GM23338 (cell line): ENCODE measurements around the gene PIGS. TPM values are rescaled to one million over a fixed set of nuclear protein-coding genes. Genes with fewer than 3 reads are reported as not detected.

Experiments used
- ATAC-seq: fragments of 200-7000 bp; cut with Tn5 transposase; 3 replicates; pipeline ENCODE4 v1.9.1; 2020
- DNase-seq: peaks from one replicate; pipeline ENCODE4 v3.0.0-alpha.2; 2015; ENCODE audit warnings: low spot score
- H2AFZ ChIP-seq: fragments of 200-600 bp; sonication (generic); 2 replicates; pipeline ENCODE4 v1.8.0; 2016; ENCODE audit warnings: antibody characterized with exemption, mild to moderate bottlenecking, moderate library complexity
- H3F3A ChIP-seq: fragments of 200-600 bp; sonication (generic); replicated peaks from 2 replicates; pipeline ENCODE4 v1.8.0; 2017; ENCODE audit warnings: antibody characterized with exemption, mixed run types, low read depth
- H3K27ac ChIP-seq: fragments of 200-600 bp; sonication (generic); 2 replicates; pipeline ENCODE4 v1.6.1; 2016; ENCODE audit warnings: low read depth
- H3K27me3 ChIP-seq: fragments of 200-600 bp; sonication (generic); 2 replicates; pipeline ENCODE4 v1.8.0; 2016; ENCODE audit warnings: mild to moderate bottlenecking, mixed run types, moderate library complexity; ENCODE audit not compliant: insufficient read depth
- H3K36me3 ChIP-seq: fragments of 200-600 bp; sonication (generic); 2 replicates; pipeline ENCODE4 v1.8.0; 2016; ENCODE audit warnings: mild to moderate bottlenecking; ENCODE audit not compliant: insufficient read depth
- H3K4me1 ChIP-seq: fragments of 200-600 bp; sonication (generic); 2 replicates; pipeline ENCODE4 v1.8.0; 2016; ENCODE audit warnings: mild to moderate bottlenecking, moderate library complexity; ENCODE audit not compliant: insufficient read depth
- H3K4me2 ChIP-seq: fragments of 200-600 bp; sonication (generic); 2 replicates; pipeline ENCODE4 v1.7.1; 2017; ENCODE audit warnings: mixed run types
- H3K4me3 ChIP-seq: fragments of 200-600 bp; sonication (generic); 2 replicates; pipeline ENCODE4 v1.6.1; 2016; ENCODE audit warnings: mixed run types
- H3K79me2 ChIP-seq: fragments of 200-600 bp; sonication (generic); replicated peaks from 2 replicates; pipeline ENCODE4 v1.8.0; 2017; ENCODE audit warnings: mild to moderate bottlenecking; ENCODE audit not compliant: insufficient read depth
- H3K9me2 ChIP-seq: fragments of 200-600 bp; sonication (generic); 2 replicates; pipeline ENCODE4 v1.8.0; 2017; ENCODE audit not compliant: insufficient read depth
- H4K20me1 ChIP-seq: fragments of 200-600 bp; sonication (generic); replicated peaks from 2 replicates; pipeline ENCODE4 v1.8.0; 2017; ENCODE audit warnings: mild to moderate bottlenecking; ENCODE audit not compliant: insufficient read depth
- H3K27ac Mint-ChIP-seq: 2 replicates; pipeline ENCODE4 v1.8.0; 2020; ENCODE audit warnings: inconsistent platforms, mild to moderate bottlenecking, moderate library complexity, mixed read lengths
- H3K27me3 Mint-ChIP-seq: 3 replicates; pipeline ENCODE4 v1.8.0; 2022; ENCODE audit warnings: low read depth, mild to moderate bottlenecking, moderate library complexity, mixed read lengths, inconsistent platforms; ENCODE audit not compliant: insufficient read depth, poor library complexity
- H3K36me3 Mint-ChIP-seq: 3 replicates; pipeline ENCODE4 v1.8.0; 2021; ENCODE audit warnings: low read depth, mild to moderate bottlenecking, inconsistent platforms, moderate library complexity, mixed read lengths
- H3K4me1 Mint-ChIP-seq: 3 replicates; pipeline ENCODE4 v1.8.0; 2020; ENCODE audit warnings: mild to moderate bottlenecking, inconsistent platforms, mixed read lengths
- H3K4me3 Mint-ChIP-seq: 3 replicates; pipeline ENCODE4 v1.8.0; 2021; ENCODE audit warnings: moderate library complexity, mild to moderate bottlenecking, inconsistent platforms, mixed read lengths
- H3K9me3 Mint-ChIP-seq: 3 replicates; pipeline ENCODE4 v1.8.0; 2020; ENCODE audit warnings: moderate library complexity, mild to moderate bottlenecking, inconsistent platforms, mixed read lengths
- CREB1 ChIP-seq: fragments of 250-450 bp; sonication (Bioruptor Pico); IDR thresholded peaks from 2 replicates; pipeline ENCODE4 v1.5.0; 2020; ENCODE audit warnings: low read depth, mild to moderate bottlenecking, moderate library complexity
- CTCF ChIP-seq, 2 experiments: fragments of 200-600 bp in 1 of 2; sonication (generic) in 1 of 2; conservative IDR thresholded peaks; 2 replicates each; pipeline versions ENCODE4 v1.5.1 to v1.6.1; 2016 to 2017; ENCODE audit warnings: antibody characterized with exemption in 2 of 2, low read depth in 2 of 2, mild to moderate bottlenecking in 2 of 2, moderate library complexity in 1 of 2
- ETS1 ChIP-seq: IDR thresholded peaks from 2 replicates; pipeline ENCODE4 v1.6.1; 2016; ENCODE audit warnings: antibody characterized with exemption
- EZH2 ChIP-seq: fragments of 200-600 bp; sonication (generic); IDR thresholded peaks from one replicate; pipeline ENCODE4 v1.8.0; 2017; ENCODE audit warnings: antibody characterized with exemption, mild to moderate bottlenecking, low read depth; ENCODE audit not compliant: unreplicated experiment
- EZH2phosphoT487 ChIP-seq: fragments of 200-600 bp; sonication (generic); IDR thresholded peaks from one replicate; pipeline ENCODE4 v1.8.1; 2018; ENCODE audit warnings: antibody characterized with exemption; ENCODE audit not compliant: unreplicated experiment
- JUNB ChIP-seq: IDR thresholded peaks from one replicate; pipeline ENCODE4 v1.6.1; 2016; ENCODE audit warnings: antibody characterized with exemption; ENCODE audit not compliant: unreplicated experiment
- NANOG ChIP-seq: IDR thresholded peaks from 2 replicates; pipeline ENCODE4 v1.6.1; 2016; ENCODE audit warnings: antibody characterized with exemption, borderline replicate concordance
- STAT1 ChIP-seq: IDR thresholded peaks from one replicate; pipeline ENCODE4 v1.6.1; 2016; ENCODE audit warnings: antibody characterized with exemption; ENCODE audit not compliant: unreplicated experiment
- polyA plus RNA-seq: library from polyadenylated mRNA; unstranded; fragments of >200 nt; fragmentation: Nextera tagmentation; extraction: Ambion mirVana; gene quantifications from 2 replicates; pipeline ENCODE4 v1.2.1, GENCODE V29; 2016
- total RNA-seq: library from RNA; depleted of rRNA; stranded (reverse); fragments of >200 nt; shearing (Covaris generic); gene quantifications from 2 replicates; pipeline ENCODE4 v1.2.3, GENCODE V29; 2014
- TF ChIP-seq, protein P1 (sequence below): IDR thresholded peaks from one replicate; pipeline ENCODE4 v1.6.1; 2018; ENCODE audit warnings: antibody characterized with exemption; ENCODE audit not compliant: unreplicated experiment

Gene PIGS
- total and polyA plus RNA-seq, 2 experiments from 2014 or later, result 16.4 to 53.2 TPM

- TF ChIP-seq, protein P1, sequence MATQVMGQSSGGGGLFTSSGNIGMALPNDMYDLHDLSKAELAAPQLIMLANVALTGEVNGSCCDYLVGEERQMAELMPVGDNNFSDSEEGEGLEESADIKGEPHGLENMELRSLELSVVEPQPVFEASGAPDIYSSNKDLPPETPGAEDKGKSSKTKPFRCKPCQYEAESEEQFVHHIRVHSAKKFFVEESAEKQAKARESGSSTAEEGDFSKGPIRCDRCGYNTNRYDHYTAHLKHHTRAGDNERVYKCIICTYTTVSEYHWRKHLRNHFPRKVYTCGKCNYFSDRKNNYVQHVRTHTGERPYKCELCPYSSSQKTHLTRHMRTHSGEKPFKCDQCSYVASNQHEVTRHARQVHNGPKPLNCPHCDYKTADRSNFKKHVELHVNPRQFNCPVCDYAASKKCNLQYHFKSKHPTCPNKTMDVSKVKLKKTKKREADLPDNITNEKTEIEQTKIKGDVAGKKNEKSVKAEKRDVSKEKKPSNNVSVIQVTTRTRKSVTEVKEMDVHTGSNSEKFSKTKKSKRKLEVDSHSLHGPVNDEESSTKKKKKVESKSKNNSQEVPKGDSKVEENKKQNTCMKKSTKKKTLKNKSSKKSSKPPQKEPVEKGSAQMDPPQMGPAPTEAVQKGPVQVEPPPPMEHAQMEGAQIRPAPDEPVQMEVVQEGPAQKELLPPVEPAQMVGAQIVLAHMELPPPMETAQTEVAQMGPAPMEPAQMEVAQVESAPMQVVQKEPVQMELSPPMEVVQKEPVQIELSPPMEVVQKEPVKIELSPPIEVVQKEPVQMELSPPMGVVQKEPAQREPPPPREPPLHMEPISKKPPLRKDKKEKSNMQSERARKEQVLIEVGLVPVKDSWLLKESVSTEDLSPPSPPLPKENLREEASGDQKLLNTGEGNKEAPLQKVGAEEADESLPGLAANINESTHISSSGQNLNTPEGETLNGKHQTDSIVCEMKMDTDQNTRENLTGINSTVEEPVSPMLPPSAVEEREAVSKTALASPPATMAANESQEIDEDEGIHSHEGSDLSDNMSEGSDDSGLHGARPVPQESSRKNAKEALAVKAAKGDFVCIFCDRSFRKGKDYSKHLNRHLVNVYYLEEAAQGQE, result no peak
- no peak for TF ChIP-seq CREB1 (CRISPR knock-in tag)
- no peak for TF ChIP-seq CTCF (conservative IDR thresholded peaks at IDR 0.05; ENCODE audit: low read depth in 2 of 2)
- no peak for TF ChIP-seq STAT1
- TF ChIP-seq ETS1, result no peak
- no peak for TF ChIP-seq EZH2
- TF ChIP-seq JUNB, result no peak
- TF ChIP-seq NANOG, result no peak
- TF ChIP-seq EZH2phosphoT487, result no peak
Measured at GRCh38 chr17:28620010-28620409, 48.7 kb upstream of the PIGS start (continued).

GRCh38 chr17:28618464-28618863, 47.1 kb upstream of the PIGS start:
- H3K4me3 ChIP-seq, result no peak overlapping the region
- no peak overlapping the region for H2AFZ ChIP-seq
- no peak overlapping the region for H3K27ac ChIP-seq
- peaks cover 87% of the 10 kb centered on the region for H3K36me3 ChIP-seq
- Mint-ChIP-seq H3K4me1 (no peaks in the 10 kb centered on the region), H3K9me3 (no peaks in the 10 kb centered on the region), H3K4me3 (no peak overlapping the region), H3K27me3 (peaks cover 2% of the 10 kb centered on the region), H3K36me3 (peaks cover 96% of the 10 kb centered on the region), H3K27ac (no peak overlapping the region)
- peaks cover 44% of the 10 kb centered on the region for H4K20me1 ChIP-seq
- no peak for ATAC-seq
- no peak overlapping the region for H3K4me2 ChIP-seq
- H3K4me1 ChIP-seq, result no peaks in the 10 kb centered on the region
- H3F3A ChIP-seq, result peaks cover 8% of the 10 kb centered on the region
- no peaks in the 10 kb centered on the region for H3K9me2 ChIP-seq
- H3K27me3 ChIP-seq, result no peaks in the 10 kb centered on the region
- no peaks in the 10 kb centered on the region for H3K79me2 ChIP-seq
- no peak for DNase-seq
- TF ChIP-seq EZH2phosphoT487 (no peak), ETS1 (no peak), CTCF (conservative IDR thresholded peaks at IDR 0.05; ENCODE audit: low read depth in 2 of 2) (no peak), JUNB (no peak)
- TF ChIP-seq, protein P1, result no peak
